ENCODE data around the gene CFAP46.
A peak's percentile ranks its signal among the peaks of the same experiment; 100 is the strongest.
"Not testable (repeated sequence)": the region's sequence is repeated elsewhere in the genome, so short reads cannot be mapped to it uniquely, and the experiment has no call there.

The CFAP46 gene

DNA sequence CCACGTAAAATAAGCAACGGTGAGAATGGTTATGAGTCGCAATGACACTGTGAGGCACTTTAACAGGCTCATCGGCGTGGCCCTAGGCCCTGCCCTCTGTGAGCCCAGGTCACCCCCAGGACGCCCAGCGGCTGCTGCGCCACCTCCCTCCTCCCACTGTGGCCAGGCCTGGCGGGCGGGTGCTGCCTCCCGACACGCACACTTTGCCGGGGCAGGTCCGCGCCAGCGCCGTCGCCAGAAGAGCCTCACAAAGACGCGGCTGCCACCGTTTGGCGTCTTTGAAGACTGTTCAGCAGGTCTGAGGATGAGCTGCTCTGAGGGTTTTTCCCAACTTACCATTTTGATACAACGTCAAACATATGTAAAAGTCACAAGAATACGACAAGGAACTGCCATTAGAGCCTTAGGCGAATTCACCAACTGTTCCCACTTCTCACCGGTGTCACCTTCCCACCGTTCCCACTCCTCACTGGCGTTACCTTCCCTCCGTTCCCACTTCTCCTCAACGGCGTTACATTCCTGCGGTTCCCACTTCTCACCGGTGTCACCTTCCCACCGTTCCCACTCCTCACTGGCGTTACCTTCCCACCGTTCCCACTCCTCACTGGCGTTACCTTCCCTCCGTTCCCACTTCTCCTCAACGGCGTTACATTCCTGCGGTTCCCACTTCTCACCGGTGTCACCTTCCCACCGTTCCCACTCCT, 22.5 kb upstream of the CFAP46 start:
- DNase-seq = not testable (repeated sequence)

DNA sequence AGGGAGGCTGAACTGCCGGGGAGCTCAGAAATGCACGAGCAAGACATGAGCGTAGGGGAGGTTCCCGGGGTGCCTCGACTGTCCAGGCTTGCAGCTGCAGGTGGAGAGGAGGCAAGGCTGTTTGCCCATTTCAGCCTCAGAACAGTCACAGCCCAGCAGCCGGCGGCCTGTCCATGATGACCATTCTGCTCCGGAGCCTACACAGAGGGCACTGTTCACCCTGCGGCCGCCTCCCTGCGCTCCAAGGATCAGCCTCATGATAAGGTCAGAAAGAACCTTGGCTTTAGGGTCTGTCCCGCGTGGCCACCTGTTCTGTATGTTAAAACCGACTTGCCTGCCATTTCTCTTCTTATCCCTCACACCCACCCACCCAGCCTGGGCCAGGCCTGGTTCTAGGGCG, 21.9 kb upstream of the CFAP46 start:
- DNase-seq = no peak

DNA sequence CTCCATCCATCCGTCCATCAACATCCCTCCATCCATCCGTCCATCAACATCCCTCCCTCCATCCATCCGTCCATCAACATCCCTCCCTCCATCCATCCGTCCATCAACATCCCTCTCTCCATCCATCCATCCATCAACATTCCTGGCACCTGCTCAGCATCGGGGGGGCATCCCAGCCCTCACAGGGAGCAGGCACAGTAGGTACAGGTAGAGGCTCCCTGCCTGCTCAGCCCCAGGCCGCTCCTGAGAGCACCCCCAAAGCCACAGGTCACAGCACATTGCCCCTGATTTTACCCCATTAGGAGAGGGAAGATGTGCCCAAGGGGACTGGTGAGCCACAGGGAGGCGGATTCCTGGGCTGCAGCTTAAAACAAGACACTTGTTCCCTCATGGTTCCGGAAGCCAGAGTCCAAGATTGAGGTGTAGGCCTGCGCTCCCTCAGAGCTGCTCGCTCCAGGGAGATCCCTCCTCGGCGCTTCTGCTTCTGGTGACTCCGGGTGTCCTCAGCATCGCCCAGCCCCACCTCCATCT, 21.1 kb upstream of the CFAP46 start:
- DNase-seq = no peak

DNA sequence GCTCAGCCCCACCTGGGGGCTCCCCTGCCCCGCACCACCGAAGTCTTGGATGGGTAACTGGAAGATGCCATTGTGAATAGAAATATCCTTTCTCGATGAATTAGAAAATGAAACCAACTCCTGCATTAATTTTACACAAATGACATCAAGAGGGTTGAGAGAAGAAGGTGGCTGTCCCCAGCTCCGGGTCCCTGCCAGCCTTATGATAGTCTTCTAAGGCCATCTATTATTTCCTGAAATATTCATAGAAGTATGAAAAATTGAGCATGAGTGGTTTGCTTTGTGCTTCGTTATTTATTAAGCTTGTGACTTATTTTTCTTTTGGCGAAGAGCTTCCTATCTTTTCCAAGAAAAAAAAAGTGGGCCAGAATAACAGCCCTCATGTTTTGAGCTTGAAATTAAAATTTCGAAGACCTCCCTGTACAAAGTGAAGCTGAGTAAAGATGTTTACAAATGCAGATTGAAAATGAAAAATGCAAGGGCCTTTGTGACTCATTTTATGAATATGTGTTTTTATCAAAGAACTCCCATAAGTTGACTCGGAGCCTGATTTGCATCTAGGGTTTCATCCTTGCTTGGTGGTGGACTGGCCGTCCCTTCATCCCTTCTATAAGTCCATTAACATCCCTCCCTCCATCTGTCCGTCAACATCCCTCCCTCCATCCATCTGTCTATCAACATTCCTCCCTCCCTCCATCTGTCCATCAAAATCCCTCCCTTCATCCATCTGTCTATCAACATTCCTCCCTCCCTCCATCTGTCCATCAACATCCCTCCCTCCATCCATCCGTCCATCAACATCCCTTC, 20.5 kb upstream of the CFAP46 start:
- DNase-seq = no peak

DNA sequence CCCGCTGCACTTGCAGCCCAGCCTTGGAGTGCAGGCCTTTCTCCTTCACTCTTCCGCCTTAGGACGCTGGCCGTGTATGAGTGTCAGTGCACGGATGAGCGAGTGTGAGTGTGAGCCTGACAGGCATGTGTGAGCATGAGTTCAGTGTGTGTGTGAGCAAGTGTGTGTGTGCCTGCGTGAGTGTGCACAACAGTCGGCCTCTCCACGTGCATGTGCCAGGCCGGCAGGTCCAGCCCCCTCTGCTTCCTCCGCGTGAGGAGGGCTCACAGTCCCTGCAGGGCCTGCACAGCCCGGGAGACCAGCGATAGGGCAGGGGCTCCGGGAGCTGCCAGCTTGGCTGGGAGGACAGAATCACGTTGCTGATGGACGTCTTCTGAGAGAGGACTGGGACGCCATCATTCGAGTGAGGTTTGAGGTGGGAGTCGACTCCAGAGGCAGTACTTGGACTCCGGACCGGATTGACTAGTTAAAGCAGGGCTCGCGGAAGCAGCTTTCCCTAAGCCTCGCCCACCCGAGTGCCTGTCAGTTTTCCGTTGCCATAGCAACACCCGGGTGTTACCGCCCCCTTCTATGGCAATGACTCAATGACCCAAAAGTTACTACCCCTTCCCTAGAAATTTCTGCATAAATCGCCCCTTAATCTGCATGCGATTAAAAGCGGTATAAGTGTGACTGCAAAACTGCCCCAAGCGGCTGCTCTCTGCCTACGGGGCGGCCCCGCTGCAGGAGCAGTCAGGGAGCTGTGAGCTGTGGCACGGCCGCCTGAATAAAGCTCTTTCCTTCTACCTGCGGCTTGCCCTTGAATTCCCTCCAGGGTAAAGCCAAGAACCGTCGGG, 19.6 kb upstream of the CFAP46 start:
- DNase-seq = peak in 12 of 56 donors; percentile 11 to 78 (median 38)

DNA sequence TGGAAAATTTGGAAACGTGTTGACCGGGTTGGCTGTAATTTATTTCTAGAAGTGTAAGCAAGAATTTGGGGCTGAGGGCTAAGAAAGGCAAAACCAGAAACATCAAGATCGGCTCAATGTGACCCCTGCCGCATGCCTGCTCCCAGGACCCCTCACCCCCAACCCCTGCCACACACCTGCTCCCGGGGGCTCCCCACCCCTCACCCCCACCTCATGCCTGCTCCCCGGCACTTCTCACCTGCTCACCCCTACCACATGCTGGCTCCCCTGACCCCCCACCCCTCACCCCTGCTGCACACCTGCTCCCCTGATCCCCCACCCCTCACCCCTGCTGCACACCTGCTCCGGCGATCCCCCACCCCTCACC, 19.0 kb upstream of the CFAP46 start:
- no peak for DNase-seq

DNA sequence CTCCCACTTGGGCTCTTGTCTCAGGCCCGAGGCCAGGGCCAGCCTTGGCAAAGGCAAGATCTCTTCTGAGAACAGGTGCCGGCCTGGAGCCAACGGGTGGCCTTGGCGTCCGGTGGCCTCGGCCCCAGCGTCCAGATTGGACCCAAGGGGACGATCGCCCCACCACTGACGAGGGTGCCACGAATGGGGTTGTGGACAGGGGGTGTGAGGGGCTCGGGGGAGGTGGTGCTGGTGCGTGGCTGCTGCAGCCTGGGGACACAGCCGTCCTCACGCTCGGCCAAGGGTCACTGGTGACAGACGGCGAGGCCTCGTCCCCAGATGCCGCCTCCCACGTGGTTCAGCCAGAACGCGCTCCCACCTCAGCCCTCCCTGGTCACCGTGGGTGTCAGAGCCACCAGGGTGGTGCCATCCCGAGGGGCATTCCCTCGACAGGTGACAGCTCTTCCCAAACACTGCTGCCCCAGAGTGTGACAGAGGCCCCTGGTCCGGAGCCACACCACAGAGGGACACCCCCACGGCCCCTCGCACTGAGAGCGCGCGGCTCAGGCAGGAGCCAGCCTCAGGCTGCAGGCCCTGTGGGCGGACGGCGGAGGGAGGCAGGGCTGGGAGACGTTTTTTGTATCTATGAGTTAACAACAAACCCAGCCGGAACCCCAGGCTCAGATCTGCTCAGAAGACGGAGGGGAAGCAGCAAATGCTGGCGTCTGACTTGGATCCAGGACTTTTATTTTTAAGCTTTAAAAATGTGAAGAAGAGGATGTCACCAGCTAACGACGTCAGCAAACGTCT, 18.5 kb upstream of the CFAP46 start:
- no peak for DNase-seq

DNA sequence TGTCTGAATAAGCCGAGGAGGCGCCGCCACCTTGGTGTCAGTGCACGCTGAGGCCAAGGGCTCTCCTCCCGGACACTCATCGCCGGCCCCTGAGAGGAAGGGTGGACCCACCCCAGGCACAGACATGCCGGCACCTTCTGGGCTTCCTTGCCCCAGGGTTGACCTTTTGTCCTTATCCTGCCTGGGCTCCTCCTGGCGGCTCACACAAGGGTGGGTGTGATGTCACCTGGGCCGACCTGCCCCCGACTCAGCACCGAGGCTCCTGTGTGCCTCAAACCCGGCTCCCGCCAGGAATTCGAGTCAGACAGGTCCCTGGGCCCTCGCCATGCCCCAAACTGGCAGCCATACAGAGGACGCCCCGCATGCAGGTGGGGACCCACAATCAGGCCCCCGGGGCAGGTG, 17.7 kb upstream of the CFAP46 start:
- DNase-seq = no peak

DNA sequence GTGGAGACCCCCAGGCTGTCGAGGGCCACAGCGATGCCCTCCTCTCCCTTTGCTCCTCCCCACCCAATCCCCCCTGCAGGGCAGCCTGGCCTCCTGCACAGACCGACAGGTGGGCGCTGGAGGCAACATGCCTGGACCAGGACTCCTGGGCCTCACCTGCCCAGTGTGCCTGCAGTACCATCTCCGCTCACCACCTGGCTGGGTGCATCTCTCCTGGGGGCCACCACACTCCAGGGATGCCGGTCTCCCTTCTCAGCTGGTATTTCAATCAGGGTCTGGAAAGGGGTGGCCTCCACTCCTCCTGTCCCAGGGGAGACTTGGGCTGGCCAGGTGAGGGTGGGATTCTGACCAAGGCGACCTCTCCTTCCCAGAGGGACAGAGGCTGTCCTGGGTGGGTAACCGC, 17.2 kb upstream of the CFAP46 start:
- no peak for DNase-seq

DNA sequence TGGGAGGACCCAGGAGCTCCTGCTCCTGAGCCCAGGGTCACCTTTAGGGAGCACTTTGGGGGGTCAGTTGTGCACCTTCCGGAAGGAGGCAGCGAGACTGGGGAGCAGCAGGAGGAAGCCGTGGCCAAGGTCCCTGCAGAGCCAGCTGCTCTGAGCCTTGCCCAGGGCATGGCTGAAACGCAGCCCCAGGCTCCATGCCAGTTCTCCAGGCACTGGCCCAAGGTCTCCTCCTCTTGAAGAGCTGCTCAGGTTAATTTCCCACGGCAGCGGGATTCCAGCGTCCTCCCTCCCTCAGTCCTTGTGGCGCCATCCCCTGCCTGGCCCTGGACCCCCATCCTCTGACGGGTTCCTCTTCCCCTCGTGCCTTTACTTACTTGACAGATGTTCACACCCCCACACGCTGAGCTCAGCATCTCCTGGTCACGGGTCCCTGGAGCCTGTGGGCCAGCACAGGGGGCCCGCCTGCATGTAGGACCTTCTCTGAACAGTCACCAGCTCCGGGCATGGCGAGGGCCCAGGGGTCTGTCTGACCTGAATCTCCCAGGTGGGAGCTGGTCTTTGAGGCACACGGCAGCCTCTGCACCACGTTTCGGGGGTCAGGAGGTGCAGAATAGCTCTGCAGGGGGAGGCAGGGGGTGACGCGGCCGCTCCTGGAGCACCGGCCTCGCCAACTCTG, 16.7 kb upstream of the CFAP46 start:
- peak in 1 of 56 donors; percentile 43 for DNase-seq

DNA sequence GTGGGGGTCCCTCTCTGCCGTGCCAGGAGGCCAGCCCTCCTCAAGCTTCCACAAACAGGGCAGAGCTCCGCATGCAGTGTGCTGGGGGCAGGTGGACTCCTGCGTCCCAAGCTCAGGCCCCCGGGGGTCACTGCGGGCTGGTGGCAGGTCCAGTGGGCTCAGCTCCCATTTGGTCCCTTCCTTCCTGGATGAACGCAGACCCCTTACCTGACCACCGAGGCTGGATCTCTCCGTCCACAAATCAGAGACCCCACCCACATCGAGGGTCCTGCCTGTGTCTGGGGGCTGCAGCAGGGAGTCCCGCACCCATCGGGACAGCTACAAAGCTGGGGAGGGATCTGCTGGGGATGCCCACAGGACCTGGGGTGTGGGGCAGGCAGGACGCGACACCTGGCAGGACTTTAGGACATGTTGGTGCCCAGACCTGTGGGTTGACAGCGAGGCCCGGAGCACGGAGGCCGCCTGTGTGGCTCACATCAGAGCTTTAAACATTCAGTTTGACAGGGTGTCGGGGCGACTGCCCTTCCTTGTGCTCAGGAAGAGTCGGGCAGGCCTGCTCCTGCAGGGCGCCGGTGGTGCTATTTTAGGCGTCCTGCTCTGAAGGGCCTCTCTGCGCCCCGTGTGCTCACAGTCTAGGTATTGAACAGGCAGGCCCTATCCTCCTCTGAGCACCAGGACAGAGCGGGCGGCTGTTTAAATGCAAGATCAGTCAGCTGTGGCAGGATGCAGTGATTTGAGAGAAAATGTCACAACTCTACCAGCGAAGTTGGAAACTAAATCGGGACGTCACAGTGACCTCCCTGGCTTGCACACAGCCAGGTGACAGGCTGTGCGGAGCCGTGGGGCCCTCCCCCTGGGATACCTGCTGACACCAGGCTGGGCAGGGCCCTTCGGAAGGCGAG, 15.9 kb upstream of the CFAP46 start:
- no peak for DNase-seq

DNA sequence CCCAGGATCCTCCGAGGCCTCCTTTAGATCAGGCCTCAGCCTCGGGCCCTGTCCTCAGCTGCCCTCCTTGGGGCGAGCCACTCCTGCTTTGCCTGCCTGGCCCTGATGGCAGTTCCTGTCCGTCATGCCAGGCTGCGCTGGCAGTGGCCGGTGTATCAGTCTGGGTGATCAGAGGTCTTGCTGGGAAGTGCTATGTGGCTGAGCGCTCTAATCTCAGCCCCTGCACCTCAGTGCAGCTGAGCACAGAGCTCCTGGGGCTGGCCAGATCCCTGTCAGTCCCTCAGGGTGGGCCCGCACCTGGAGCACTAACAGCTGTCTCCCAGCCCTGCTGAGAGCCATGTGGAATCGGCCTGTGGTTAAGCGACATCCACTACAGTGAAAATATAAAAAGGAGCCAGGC, 14.8 kb upstream of the CFAP46 start:
- DNase-seq = no peak

DNA sequence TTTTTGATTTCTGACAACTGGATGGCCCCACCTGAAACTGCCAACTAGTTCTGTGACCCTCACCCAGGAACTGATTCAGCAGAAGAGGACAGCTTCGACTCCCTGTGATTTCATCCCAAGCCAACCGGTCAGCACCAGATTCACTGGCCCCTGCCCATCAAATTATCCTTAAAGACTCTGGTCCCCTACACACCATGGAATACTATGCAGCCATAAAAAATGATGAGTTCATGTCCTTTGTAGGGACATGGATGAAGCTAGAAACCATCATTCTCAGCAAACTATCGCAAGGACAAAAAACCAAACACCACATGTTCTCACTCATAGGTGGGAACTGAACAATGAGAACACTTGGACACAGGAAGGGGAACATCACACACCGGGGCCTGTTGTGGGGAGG, 13.9 kb upstream of the CFAP46 start:
- DNase-seq = not testable (repeated sequence)

DNA sequence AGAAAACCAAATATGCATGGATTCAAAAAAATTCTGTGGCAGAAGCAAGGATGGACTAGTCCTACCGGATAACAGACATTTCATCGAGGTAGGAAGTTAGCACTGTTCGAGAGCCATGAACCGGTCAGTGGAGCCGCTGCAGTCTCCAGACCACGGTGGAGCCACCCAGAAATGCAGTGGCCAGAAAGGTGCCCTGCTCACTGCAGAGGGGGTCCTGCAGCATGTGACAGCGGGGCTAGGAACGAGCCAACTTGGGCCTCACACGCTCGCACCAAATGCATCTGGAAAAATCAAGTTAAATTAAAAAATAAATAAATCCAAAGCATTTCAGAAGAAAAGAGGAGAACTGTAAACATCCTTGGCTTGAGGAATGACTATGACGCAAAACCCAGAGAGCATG, 13.1 kb upstream of the CFAP46 start:
- DNase-seq = no peak

DNA sequence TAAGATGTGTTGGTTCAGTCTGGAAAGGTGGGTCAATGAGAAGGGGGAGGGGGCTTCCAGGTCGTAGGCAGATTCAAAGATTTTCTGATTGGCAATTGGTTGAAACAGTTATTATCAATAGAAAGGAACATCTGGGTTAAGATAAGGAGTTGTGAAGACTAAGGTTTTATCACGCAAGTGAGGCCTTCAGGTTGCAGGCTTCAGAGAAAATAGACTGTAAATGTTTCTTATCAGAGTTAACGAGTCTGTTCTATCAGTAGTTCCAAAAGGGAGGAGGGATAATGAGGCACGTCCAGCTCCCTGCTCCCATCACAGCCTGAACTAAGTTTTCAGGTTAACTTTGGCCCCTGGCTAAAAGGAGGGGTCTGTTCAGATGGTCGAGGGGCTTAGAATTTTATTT, 11.1 kb upstream of the CFAP46 start:
- DNase-seq = no peak

DNA sequence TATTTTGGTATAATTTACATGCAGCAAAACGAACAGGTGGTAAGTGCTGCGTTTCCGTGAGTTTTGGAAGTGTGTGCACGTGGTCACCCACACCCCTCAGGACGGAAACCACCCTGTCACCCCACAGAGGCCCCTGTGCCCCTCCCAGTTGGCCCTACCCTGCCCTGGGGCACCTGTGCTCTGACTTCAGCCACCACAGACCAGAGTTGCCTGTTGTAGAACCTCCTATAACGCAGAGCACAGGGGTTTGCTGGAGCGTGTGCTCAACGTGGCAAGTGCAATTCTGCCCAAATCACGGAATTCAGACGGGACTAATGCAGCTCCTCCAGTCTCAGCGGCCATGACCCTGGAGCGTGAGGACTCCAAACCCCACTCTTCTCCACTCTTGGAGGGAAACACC, 9.6 kb upstream of the CFAP46 start:
- DNase-seq = no peak

DNA sequence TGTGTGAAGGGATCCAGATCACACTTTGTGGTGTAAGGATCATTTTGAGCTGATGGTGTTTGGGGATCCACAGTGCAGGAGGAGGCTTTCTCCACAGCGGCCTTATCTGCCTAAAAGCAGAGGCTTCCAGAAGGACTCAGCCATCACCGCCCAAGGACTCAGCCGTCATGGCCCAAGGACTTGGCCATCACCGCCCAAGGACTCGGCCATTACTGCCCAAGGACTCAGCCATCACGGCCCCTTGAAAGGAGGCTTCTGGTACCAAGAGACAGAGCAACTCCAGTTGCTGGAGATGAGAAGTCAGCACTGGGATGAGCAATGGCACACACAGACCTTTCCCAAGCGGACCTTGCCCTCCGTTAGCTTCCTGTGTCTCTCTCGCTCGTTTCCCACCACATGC, 6.0 kb upstream of the CFAP46 start:
- no peak for DNase-seq

DNA sequence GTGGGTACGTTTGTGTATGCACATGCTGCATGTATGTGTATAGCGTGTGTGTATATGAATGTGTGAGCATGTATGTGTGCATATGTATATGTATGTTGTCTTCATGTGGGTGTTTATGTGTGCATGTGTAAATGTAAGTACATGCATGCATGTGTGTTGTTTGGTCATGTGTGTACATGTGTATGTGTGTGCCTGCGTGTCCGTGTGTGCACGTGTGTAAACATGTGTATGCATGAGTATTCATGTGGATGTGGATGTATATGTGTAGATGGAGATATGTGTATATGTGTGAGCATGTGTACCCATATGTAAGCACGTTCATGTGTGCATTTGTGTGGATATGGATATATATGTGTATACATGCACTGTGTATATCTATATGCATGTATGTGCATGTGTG, 5.5 kb upstream of the CFAP46 start:
- DNase-seq = no peak

DNA sequence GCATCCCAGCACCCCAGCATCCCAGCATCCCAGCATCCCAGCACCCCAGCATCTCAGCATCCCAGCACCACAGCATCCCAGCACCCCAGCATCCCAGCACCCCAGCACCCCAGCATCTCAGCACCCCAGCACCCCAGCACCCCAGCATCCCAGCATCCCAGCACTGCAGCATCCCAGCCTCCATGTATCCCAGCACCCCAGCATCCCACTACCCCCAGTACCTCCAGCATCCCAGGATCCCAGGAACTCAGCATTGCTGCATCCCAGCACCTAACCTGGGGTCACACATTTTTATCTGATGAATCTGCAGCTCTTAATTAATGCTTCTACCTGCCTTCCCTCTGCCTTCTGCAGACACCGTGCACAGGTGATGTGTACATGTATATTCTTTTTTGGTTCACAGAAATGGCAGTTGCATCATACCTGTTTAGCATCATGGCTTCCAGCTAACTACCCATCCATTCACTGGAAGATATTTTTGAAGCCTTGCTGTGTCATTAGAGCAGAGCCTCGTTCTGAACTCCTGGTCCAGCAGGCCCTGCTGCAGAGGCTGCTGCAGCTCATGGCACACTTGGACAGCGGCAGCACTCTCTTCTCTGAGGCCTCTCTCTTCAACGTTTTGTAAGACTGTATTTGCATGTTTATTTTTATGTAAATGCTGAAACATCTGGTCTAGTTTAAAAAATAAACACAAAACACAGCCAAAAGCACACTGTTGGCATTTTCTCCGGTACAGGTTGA, 4.6 kb upstream of the CFAP46 start:
- DNase-seq = peak in 2 of 56 donors; percentile 11 to 18

All from amygdala (tissue), 56 donors.